GM19455 (cell line): ENCODE measurements around the gene DENR.
"Not testable (repeated sequence)": the region's sequence is repeated elsewhere in the genome, so short reads cannot be mapped to it uniquely, and the experiment has no call there.

Experiments used
- ATAC-seq: cut with Tn5 transposase; IDR thresholded peaks from one replicate; pipeline ENCODE4 v1.9.1; 2021; ENCODE audit not compliant: unreplicated experiment

DENR gene

GRCh38 chr12:122738571-122738970 is 14.1 kb upstream of the DENR start:
- no peak for ATAC-seq

- ATAC-seq: no peak
These were observed 12.3 kb upstream of the DENR start for GRCh38 chr12:122740351-122740750.

GRCh38 chr12:122743895-122744525 is 8.6 kb upstream of the DENR start:
- ATAC-seq: no peak

DNA sequence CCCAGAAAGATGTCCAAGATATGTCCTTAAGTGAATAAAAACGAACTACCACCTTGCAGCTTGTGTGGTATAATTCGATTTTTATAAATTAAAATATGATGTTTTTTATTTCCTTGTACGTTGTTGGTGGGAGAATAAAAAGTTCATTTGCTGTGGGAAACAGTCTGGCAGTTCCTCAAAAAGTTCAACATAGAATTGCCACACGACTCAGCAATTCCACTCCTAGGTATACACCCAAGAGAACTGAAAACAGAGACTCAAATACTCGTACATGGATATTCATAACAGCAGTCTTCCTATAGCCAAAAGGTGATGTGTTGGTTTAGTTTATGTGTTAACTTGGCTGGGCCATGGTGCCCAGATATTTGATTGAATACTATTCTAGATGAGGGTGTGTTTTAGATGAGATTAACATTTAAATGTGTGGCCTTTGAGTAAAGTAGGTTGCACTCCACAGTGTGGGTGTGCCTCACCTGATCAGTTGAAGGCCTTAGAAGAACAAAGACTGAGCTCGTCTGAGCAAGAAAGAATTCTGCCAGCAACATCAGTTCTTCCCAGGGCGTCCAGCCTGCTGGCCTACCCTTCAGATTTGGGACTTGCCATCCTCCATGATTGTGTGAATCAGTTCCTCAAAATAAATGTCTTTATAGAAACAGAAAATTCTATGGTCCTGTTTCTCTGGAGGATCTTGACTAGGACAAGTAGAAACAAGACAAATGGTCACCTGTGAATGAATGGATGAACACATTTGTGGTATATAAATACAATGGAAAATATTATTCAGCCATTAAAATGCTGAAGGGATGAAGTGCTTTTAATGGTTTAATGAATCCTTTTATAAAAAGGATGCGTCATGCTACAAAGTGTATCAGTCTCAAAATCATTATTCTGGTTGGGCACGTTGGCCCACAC is 5.1 kb upstream of the DENR start:
- no peak for ATAC-seq

DNA sequence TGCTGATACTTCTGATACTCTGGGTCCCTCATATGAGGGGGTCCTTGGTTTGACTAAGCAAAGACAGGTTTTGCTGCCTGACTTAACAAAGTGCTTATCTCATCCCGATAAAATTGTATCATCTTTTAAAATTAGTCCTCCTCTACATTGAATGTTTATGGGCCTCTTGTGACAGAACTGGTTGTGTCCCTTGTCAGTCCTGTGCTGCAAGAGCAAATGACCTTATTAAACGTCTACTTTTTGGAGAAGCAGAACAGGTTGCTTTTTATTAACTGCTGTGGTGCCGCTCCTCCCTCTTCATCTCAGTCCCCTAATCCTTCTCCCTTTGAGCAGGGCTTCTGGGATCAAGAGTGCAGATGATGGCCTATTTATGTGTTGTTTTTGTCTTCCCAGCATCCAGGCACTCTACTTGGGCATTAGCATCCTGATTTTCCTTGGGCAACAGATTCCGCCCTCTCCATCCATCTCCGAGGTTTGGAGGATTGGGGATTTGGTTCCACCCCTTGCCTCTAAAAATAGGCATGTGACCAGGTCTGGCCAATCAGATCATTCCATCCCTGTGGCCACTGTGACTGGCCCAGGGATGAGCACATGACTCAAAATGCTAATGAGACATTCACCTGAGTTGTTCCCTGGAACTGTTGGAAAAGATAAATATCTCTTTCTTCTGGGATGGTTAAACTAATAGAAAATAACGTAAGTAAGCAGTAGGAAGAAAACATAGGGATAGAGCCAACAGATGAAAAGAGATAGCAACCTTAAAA is 2.9 kb upstream of the DENR start:
- ATAC-seq: no peak

DNA sequence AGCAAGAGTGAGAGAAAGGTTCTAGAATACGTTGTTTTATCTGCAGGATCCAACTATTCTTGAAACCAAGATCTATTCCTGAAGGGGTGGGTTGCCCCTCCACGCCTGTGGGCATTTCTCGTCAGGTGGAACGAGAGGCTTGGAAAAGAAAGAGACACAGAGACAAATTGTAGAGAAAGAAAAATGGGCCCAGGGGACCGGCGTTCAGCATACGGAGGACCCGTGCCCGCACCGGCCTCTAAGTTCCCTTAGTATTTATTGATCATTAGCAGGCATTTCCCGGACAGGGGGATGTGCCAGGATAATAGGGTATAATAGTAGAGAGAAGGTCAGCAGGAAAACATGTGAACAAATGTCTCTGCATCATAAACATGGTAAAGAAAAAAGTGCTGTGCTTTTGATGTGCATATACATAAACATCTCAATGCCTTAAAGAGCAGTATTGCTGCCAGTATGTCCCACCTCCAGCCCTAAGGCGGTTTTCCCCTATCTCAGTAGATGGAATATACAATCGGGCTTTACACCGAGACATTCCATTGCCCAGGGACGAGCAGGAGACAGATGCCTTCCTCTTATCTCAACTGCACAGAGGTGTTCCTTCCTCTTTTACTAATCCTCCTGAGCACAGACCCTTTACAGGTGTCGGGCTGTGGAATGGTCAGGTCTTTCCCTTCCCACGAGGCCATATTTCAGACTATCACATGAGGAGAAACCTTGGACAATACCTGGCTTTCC is 1.7 kb upstream of the DENR start:
- not testable (repeated sequence) for ATAC-seq

DNA sequence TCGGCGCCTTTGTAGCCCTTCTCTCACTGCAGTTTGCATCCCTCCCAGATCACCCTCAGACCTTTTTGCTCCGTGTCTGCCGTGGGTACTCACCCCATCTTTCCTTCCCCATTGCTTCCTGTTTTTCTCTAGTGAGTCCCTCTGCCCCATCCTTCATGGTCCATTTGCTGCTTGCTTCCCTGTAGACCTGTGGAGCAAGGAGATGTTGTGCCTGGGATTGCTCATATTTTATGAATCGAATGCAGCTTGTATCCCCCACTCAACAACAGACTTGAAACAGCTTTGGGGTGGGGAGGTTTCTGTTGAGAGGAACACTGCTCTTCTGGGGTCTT is 661 bp downstream of the DENR start:
- no peak for ATAC-seq

GRCh38 chr12:122754790-122755189 is 2.2 kb downstream of the DENR start:
- ATAC-seq: no peak

DNA sequence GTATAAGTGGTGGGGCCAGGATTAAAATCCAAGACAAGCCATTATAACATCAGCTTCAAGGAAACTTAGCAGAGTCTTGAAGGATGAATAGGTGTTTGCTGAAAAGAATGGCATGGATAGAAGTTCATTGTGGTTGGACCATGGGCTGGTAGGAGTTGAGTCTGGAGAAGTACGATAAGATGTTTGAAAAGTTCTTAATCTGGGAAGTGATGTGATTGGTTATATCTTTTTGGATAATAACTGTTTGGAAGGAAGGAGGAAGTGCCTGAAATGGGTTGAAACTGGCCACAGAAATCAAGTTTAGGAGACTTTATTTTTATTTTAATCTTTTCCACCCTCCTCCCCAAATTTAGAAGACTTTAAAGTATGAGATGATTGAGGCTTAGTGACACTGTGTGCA is 4.9 kb downstream of the DENR start:
- no peak for ATAC-seq

GRCh38 chr12:122785503-122785902 is 32.9 kb downstream of the DENR start:
- ATAC-seq: no peak

DNA sequence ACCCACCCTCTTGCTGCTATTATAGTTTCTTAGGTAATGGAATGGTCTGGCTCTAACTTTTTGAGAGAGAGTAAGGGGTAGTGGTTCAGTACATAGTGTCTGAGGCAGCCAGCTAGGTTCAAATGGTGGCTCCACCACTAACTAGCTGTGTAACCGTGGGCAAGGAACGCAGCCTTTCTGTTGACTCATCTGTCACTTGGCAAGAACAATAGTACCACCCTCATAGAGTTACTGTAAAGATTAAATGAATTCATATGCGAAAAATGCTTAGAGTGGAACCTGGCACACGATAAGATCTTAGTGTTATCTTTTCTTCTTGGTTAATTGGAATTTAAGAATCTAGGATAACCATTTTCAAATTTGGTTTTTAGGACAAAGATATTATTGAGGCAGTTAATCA is 35.8 kb downstream of the DENR start:
- no peak for ATAC-seq

DNA sequence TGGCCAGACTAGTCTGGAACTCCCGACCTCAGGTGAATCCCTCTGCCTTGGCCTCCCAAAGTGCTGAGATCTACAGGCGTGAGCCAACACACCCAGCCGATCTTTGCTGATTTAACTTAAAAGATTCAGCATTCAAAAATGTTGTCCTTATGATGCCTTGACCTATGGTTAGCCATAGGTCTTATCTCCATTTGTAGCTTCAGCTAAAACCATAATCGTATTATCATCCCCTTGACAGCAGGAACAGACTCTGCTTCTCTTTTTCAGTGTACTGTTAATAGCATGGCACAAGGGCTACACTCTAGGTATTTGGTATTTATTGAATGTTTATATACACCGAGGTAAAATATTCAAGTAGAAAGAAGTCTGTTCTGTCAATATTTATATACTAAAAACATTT is 37.0 kb downstream of the DENR start:
- ATAC-seq: no peak

DNA sequence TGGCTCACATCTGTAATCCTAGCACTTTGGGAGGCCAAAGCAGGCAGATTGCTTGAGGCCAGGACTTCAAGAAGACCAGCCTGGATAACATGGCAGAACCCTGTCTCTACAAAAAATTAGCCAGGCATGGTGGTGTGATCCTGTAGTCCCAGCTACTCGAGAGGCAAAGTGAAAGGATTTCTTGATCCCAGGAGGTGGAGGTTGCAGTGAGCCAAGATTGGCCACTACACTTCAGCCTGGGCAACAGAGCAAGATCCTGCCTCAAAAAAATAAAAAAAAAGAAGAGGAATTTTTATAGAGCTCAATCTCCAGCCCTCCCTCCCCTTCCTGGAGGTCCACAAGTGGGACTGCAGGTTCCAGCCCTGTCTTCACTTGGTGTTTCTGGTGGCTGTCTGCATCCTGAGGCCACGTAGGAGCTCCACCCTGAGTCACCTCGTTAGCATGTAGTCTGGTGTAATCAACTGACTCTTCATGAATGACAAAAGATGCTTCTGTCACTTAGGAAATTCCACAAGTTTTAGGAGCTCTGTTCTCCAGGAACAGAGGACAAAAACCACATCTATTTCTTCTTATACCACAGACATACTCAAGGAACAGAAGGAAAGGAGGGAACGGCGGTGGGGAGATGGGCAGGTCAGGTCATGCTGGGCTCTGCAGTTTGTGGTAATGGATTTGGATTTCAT is 37.9 kb downstream of the DENR start:
- ATAC-seq: no peak

DNA sequence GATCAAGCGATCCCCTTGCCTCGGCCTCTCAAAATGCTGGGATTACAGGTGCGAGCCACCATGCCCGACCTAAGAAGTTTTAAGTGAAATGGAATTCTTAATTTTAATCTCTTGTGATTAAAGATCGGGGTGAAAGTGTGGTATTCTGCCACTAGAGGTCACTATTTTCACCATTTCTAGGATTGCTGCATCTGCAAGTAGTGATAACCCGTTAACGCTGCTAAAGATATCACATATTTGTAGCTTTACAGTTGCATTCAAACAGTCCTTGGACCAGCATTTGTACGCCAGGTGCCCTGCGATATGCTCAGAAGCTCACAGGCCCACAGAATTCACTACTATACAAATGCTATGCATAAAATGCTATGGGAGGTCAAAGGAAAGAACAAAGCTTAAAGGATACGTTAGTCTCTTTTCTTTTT is 41.1 kb downstream of the DENR start:
- no peak for ATAC-seq

DNA sequence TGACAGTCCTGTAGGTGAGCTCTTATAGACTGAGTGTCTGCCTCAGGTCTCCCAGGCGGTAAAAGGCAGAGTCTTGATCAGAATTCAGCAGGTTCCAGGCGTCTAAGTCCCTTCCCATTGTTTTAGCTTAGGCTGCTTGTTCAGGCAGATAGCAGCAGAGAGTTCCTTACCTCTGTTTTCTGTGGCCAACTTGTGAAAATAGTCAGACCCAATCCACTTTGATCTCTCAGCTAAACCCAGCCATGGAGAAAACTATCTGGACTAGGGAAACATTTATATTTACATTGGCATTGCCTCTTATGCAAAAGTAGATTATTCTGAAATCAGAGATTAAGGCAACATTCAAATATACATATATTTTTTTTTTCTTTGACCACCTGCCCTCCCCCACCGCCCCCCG is 43.2 kb downstream of the DENR start:
- ATAC-seq: no peak

DNA sequence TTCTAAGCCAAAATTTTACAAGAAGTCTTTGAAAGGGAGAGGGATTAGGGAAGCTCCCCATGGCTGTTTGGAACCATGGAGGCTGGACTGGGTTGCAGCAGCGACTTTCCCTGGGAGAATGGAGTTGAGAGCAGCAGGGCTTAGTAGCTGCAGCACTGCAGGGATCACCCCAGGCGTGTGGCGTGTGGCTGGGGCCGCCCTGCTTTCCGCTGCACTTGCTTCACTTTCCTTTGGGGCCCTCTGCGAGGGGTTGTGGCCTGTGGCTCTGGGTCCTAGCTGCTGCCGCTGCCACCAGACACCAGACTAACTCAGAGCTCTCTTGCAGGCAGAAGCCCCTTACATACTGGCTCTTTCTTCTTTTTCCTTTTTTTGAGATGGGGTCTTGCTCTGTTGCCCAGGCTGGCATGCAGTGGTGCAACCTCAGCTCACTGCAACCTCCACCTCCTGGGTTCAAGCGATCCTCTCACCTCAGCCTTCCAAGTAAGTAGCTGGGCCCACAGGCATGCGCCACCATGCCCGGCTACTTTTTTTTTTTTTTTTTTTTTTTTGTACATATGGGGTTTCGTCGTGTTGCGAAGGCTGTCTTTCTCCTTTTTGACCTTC is 47.1 kb downstream of the DENR start:
- ATAC-seq: no peak

GRCh38 chr12:122803937-122804336 is 51.3 kb downstream of the DENR start:
- ATAC-seq: no peak

- not testable (repeated sequence) for ATAC-seq
These were observed 52.3 kb downstream of the DENR start for GRCh38 chr12:122804957-122805356.

DNA sequence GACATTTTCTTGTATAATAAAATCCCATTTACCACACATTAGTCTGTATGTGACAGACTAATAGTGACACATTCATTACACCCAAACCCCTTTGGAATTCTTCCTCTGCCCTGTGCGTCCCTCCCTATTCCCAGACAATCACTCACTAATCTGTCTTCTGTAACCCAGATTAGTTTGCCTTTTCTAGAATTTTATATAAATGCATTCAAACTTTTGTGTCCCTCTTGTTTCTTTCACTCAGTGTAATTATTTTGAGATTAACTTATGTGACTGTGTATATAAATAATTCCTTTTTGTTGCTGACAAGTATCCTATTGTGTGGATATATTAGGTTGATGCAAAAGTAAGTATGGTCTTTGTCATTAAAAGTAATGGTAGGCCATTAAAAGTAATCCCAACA is 55.0 kb downstream of the DENR start:
- ATAC-seq: no peak

- ATAC-seq: no peak
These were observed 59.2 kb downstream of the DENR start for GRCh38 chr12:122811777-122812176.
